ENCODE results near the gene FAM229B.
"Not testable (repeated sequence)": the region's sequence is repeated elsewhere in the genome, so short reads cannot be mapped to it uniquely, and the experiment has no call there.

FAM229B gene

GRCh38 chr6:112081569-112081968 is 5.8 kb upstream of the FAM229B start:
- H3K9ac ChIP-seq (ENCODE audit: low read depth, low read length), result no peak overlapping the region
- H3K4me3 ChIP-seq (ENCODE audit: low read depth, low read length), result no peak overlapping the region
- no peaks in the 10 kb centered on the region for H3K9me3 ChIP-seq (ENCODE audit: control insufficient read depth, insufficient read depth, low read length)
- no peaks in the 10 kb centered on the region for H3K36me3 ChIP-seq (ENCODE audit: control insufficient read depth, insufficient read depth, low read length)
- H3K27me3 ChIP-seq (ENCODE audit: control insufficient read depth, insufficient read depth, low read length), result no peaks in the 10 kb centered on the region
- no peaks in the 10 kb centered on the region for H3K4me1 ChIP-seq (ENCODE audit: control insufficient read depth, insufficient read depth, low read length)

- no peaks in the 10 kb centered on the region for H3K4me1 ChIP-seq (ENCODE audit: control insufficient read depth, insufficient read depth, low read length)
- H3K4me3 ChIP-seq (ENCODE audit: low read depth, low read length), result no peak overlapping the region
- H3K9me3 ChIP-seq (ENCODE audit: control insufficient read depth, insufficient read depth, low read length), result no peaks in the 10 kb centered on the region
- H3K9ac ChIP-seq (ENCODE audit: low read depth, low read length), result no peak overlapping the region
- H3K36me3 ChIP-seq (ENCODE audit: control insufficient read depth, insufficient read depth, low read length), result no peaks in the 10 kb centered on the region
- peaks cover 6% of the 10 kb centered on the region for H3K27me3 ChIP-seq (ENCODE audit: control insufficient read depth, insufficient read depth, low read length)
Measured at GRCh38 chr6:112085286-112086065, 1.9 kb upstream of the FAM229B start.

DNA sequence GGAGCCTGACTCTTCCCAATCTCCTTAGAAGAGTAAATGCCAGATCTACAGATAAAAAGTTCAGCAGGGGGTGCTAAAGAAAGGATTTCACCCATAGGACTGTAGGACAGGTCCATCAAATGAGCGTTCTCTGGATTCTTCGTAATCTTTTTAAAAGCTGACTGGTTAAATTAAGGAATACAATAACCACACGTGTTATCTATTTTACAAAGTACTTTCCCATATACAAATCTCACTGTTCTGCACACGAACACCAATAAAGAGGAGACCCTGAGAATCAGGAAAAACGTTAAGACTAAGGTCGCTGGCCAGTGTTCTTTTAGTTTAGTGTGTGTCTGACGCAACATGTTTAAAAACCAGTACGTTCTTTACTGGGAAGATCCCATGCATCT is 651 bp upstream of the FAM229B start:
- Histone ChIP-seq H3K9ac (ENCODE audit: low read depth, low read length) (no peak overlapping the region), H3K4me3 (ENCODE audit: low read depth, low read length) (peak overlapping the region; percentile 80), H3K36me3 (ENCODE audit: control insufficient read depth, insufficient read depth, low read length) (no peaks in the 10 kb centered on the region), H3K9me3 (ENCODE audit: control insufficient read depth, insufficient read depth, low read length) (no peaks in the 10 kb centered on the region), H3K27me3 (ENCODE audit: control insufficient read depth, insufficient read depth, low read length) (peaks cover 6% of the 10 kb centered on the region), H3K4me1 (ENCODE audit: control insufficient read depth, insufficient read depth, low read length) (no peaks in the 10 kb centered on the region)

GRCh38 chr6:112087916-112088315 is 525 bp downstream of the FAM229B start:
- peaks cover 6% of the 10 kb centered on the region for H3K27me3 ChIP-seq (ENCODE audit: control insufficient read depth, insufficient read depth, low read length)
- no peaks in the 10 kb centered on the region for H3K9me3 ChIP-seq (ENCODE audit: control insufficient read depth, insufficient read depth, low read length)
- H3K4me3 ChIP-seq (ENCODE audit: low read depth, low read length), result peak overlapping the region; percentile 80
- no peaks in the 10 kb centered on the region for H3K36me3 ChIP-seq (ENCODE audit: control insufficient read depth, insufficient read depth, low read length)
- no peaks in the 10 kb centered on the region for H3K4me1 ChIP-seq (ENCODE audit: control insufficient read depth, insufficient read depth, low read length)
- no peak overlapping the region for H3K9ac ChIP-seq (ENCODE audit: low read depth, low read length)

GRCh38 chr6:112096901-112097300 is 9.5 kb downstream of the FAM229B start:
- Histone ChIP-seq H3K9ac (ENCODE audit: low read depth, low read length) (no peak overlapping the region), H3K9me3 (ENCODE audit: control insufficient read depth, insufficient read depth, low read length) (no peaks in the 10 kb centered on the region), H3K4me3 (ENCODE audit: low read depth, low read length) (no peak overlapping the region), H3K36me3 (ENCODE audit: control insufficient read depth, insufficient read depth, low read length) (no peaks in the 10 kb centered on the region), H3K27me3 (ENCODE audit: control insufficient read depth, insufficient read depth, low read length) (no peaks in the 10 kb centered on the region), H3K4me1 (ENCODE audit: control insufficient read depth, insufficient read depth, low read length) (peaks cover 18% of the 10 kb centered on the region)

DNA sequence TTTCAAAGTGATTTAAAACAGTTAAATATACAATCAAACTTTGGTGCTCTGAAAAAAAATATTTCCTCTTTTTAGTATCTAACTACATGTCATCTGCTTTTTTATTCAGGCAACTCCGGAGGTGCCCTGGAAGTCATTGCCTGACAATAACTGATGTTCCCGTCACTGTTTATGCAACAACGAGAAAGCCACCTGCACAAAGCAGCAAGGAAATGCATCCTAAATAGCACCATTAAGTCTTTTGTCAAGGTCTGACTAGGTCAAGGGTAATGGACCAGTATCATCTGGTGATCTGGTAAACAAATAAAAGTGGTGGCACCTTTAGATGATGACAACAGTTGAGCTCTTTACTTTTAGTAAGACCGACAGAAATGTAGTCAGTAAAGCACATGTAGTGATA is 13.2 kb downstream of the FAM229B start:
- Histone ChIP-seq H3K4me1 (ENCODE audit: control insufficient read depth, insufficient read depth, low read length) (peaks cover 18% of the 10 kb centered on the region), H3K27me3 (ENCODE audit: control insufficient read depth, insufficient read depth, low read length) (no peaks in the 10 kb centered on the region), H3K9ac (ENCODE audit: low read depth, low read length) (no peak overlapping the region), H3K4me3 (ENCODE audit: low read depth, low read length) (no peak overlapping the region), H3K36me3 (ENCODE audit: control insufficient read depth, insufficient read depth, low read length) (no peaks in the 10 kb centered on the region), H3K9me3 (ENCODE audit: control insufficient read depth, insufficient read depth, low read length) (no peaks in the 10 kb centered on the region)

DNA sequence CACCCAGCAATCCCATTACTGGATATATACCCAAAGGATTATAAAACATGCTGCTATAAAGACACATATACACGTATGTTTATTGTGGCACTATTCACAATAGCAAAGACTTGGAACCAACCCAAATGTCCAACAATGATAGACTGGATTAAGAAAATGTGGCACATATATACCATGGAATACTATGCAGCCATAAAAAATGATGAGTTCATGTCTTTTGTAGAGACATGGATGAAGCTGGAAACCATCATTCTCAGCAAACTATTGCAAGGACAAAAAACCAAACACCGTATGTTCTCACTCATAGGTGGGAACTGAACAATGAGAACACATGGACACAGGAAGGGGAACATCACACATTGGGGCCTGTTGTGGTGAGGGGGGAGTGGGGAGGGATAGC is 18.6 kb downstream of the FAM229B start:
- H3K4me3 ChIP-seq (ENCODE audit: low read depth, low read length); H3K4me1 ChIP-seq (ENCODE audit: control insufficient read depth, insufficient read depth, low read length); H3K27me3 ChIP-seq (ENCODE audit: control insufficient read depth, insufficient read depth, low read length); H3K9ac ChIP-seq (ENCODE audit: low read depth, low read length); H3K9me3 ChIP-seq (ENCODE audit: control insufficient read depth, insufficient read depth, low read length); H3K36me3 ChIP-seq (ENCODE audit: control insufficient read depth, insufficient read depth, low read length): not testable (repeated sequence)

DNA sequence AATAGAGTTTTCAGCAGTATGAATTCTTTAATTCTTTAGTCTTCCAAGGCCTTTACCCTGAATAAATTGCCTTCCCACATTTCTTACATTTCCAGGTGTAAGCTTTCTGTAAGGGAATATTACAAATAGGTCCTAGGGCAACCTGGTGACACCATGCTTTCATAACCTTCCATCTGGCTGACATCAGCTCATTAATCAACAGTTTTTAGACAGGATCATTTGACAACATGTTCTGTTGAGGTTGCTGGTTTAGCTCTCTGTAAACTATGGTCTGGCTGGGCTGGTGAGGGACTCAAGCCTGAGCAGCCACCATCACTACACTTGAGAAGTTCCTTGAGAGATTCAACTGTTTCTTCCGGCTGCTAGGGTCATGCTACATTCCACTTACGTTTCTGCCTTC is 19.2 kb downstream of the FAM229B start:
- no peaks in the 10 kb centered on the region for H3K9me3 ChIP-seq (ENCODE audit: control insufficient read depth, insufficient read depth, low read length)
- no peaks in the 10 kb centered on the region for H3K4me1 ChIP-seq (ENCODE audit: control insufficient read depth, insufficient read depth, low read length)
- no peak overlapping the region for H3K9ac ChIP-seq (ENCODE audit: low read depth, low read length)
- no peaks in the 10 kb centered on the region for H3K36me3 ChIP-seq (ENCODE audit: control insufficient read depth, insufficient read depth, low read length)
- no peaks in the 10 kb centered on the region for H3K27me3 ChIP-seq (ENCODE audit: control insufficient read depth, insufficient read depth, low read length)
- no peak overlapping the region for H3K4me3 ChIP-seq (ENCODE audit: low read depth, low read length)

DNA sequence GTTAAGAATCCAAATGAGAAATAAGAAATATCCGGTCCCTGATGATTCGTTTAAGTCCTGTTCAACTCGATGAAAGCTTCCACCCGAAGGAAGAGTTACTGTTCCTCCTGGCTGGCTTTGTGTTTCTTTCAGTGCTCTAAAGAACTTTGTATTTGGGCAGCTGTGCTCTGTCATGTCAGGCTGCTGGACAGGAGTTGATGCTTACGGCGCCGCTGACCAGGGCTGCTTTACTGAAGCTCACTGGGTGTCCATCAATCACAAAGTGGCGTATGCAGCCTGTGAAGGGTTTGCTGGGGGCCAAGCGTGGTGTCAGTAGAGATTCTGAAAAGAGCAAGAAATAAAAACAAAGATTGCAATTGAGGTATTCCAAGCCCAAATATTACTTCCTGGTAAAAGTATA is 21.9 kb downstream of the FAM229B start:
- no peaks in the 10 kb centered on the region for H3K4me1 ChIP-seq (ENCODE audit: control insufficient read depth, insufficient read depth, low read length)

DNA sequence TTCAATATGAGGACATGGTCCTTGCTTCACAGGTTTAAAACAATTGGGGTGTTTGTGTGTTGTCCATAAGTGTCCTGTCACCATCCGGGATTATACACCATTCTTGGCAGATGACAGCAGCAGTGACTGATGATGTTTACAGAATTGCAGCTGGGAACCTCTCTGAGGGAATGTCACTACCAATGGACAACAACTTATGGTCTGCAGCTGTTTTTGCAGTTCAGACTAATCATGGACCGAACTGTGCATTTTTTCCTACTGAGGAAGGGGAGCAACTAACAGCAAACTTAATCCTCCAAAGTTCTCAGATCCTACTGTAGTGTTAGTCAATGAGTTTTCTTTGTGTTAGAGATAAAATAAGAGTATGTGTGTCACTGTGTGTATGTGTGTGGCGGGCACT is 26.0 kb downstream of the FAM229B start:
- Histone ChIP-seq H3K27me3 (ENCODE audit: control insufficient read depth, insufficient read depth, low read length) (no peaks in the 10 kb centered on the region), H3K9me3 (ENCODE audit: control insufficient read depth, insufficient read depth, low read length) (no peaks in the 10 kb centered on the region), H3K4me3 (ENCODE audit: low read depth, low read length) (no peak overlapping the region), H3K4me1 (ENCODE audit: control insufficient read depth, insufficient read depth, low read length) (no peaks in the 10 kb centered on the region), H3K36me3 (ENCODE audit: control insufficient read depth, insufficient read depth, low read length) (no peaks in the 10 kb centered on the region), H3K9ac (ENCODE audit: low read depth, low read length) (no peak overlapping the region)

More for the DNA sequence above, 21.9 kb downstream of the FAM229B start:
- no peak overlapping the region for H3K4me3 ChIP-seq (ENCODE audit: low read depth, low read length)
- H3K36me3 ChIP-seq (ENCODE audit: control insufficient read depth, insufficient read depth, low read length), result no peaks in the 10 kb centered on the region
- no peak overlapping the region for H3K9ac ChIP-seq (ENCODE audit: low read depth, low read length)
- no peaks in the 10 kb centered on the region for H3K27me3 ChIP-seq (ENCODE audit: control insufficient read depth, insufficient read depth, low read length)
- no peaks in the 10 kb centered on the region for H3K9me3 ChIP-seq (ENCODE audit: control insufficient read depth, insufficient read depth, low read length)

DNA sequence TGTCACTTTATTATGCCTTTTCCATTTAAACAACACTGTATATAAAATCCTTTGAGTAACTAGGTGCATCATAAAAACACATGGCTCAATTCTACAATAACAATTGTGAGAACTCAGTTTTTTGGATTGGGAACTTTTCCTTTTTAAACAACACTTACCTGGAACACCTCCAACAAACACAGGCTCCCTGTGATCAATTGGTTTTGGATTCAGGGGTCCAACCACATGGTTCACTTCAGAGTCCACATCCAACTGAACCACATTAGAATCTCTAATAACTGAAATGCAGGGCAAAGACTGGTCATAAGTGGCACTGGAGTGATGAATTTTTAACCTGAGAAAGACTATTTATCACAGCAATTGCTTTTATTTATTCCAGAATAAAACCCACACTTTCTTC is 26.5 kb downstream of the FAM229B start:
- Histone ChIP-seq H3K4me1 (ENCODE audit: control insufficient read depth, insufficient read depth, low read length) (no peaks in the 10 kb centered on the region), H3K4me3 (ENCODE audit: low read depth, low read length) (no peak overlapping the region), H3K27me3 (ENCODE audit: control insufficient read depth, insufficient read depth, low read length) (no peaks in the 10 kb centered on the region), H3K9ac (ENCODE audit: low read depth, low read length) (no peak overlapping the region), H3K9me3 (ENCODE audit: control insufficient read depth, insufficient read depth, low read length) (no peaks in the 10 kb centered on the region), H3K36me3 (ENCODE audit: control insufficient read depth, insufficient read depth, low read length) (no peaks in the 10 kb centered on the region)

GRCh38 chr6:112114577-112115223 is 27.3 kb downstream of the FAM229B start:
- Histone ChIP-seq H3K4me3 (ENCODE audit: low read depth, low read length) (no peak overlapping the region), H3K9ac (ENCODE audit: low read depth, low read length) (no peak overlapping the region), H3K9me3 (ENCODE audit: control insufficient read depth, insufficient read depth, low read length) (no peaks in the 10 kb centered on the region), H3K27me3 (ENCODE audit: control insufficient read depth, insufficient read depth, low read length) (no peaks in the 10 kb centered on the region), H3K4me1 (ENCODE audit: control insufficient read depth, insufficient read depth, low read length) (no peaks in the 10 kb centered on the region), H3K36me3 (ENCODE audit: control insufficient read depth, insufficient read depth, low read length) (no peaks in the 10 kb centered on the region)

Measured in iPS-15b (cell line).